RWPE2 (cell line): ENCODE results near the gene FRMD6.

ENCODE experiments used
- ATAC-seq: fragments of 200-7000 bp; cut with Tn5 transposase; 3 replicates; pipeline ENCODE4 v1.9.1; 2021; ENCODE audit warnings: low read depth
- DNase-seq: peaks from one replicate; pipeline ENCODE4 v3.0.0-alpha.2; 2020; ENCODE audit warnings: low spot score
- H3K27ac ChIP-seq: fragments of 450-650 bp; 2 replicates; pipeline ENCODE4 v1.5.1; 2017; ENCODE audit warnings: mild to moderate bottlenecking; ENCODE audit not compliant: poor library complexity, severe bottlenecking
- H3K27me3 ChIP-seq: fragments of 250-450 bp; sonication (Bioruptor Pico); 2 replicates; pipeline ENCODE4 v1.5.1; 2021; ENCODE audit warnings: mild to moderate bottlenecking, moderate library complexity; ENCODE audit not compliant: insufficient read depth, poor library complexity, severe bottlenecking
- H3K36me3 ChIP-seq: fragments of 250-450 bp; sonication (Bioruptor Pico); 2 replicates; pipeline ENCODE4 v1.5.1; 2020; ENCODE audit warnings: low read depth, mild to moderate bottlenecking, moderate library complexity
- H3K4me1 ChIP-seq: fragments of 250-450 bp; sonication (Bioruptor Pico); 2 replicates; pipeline ENCODE4 v1.5.1; 2021; ENCODE audit warnings: mild to moderate bottlenecking, moderate library complexity; ENCODE audit not compliant: insufficient read depth, poor library complexity, severe bottlenecking
- H3K4me3 ChIP-seq: fragments of 250-450 bp; sonication (Bioruptor Pico); 2 replicates; pipeline ENCODE4 v1.5.1; 2021; ENCODE audit warnings: mild to moderate bottlenecking, moderate library complexity; ENCODE audit not compliant: severe bottlenecking
- H3K9me3 ChIP-seq: fragments of 250-450 bp; sonication (Bioruptor Pico); 2 replicates; pipeline ENCODE4 v1.5.1; 2021; ENCODE audit warnings: mild to moderate bottlenecking, moderate library complexity; ENCODE audit not compliant: severe bottlenecking
- CTCF ChIP-seq: fragments of 450-650 bp; IDR thresholded peaks from one replicate; pipeline ENCODE4 v1.5.1; 2017; ENCODE audit warnings: mild to moderate bottlenecking, moderate library complexity; ENCODE audit not compliant: poor library complexity, severe bottlenecking

FRMD6 gene

DNA sequence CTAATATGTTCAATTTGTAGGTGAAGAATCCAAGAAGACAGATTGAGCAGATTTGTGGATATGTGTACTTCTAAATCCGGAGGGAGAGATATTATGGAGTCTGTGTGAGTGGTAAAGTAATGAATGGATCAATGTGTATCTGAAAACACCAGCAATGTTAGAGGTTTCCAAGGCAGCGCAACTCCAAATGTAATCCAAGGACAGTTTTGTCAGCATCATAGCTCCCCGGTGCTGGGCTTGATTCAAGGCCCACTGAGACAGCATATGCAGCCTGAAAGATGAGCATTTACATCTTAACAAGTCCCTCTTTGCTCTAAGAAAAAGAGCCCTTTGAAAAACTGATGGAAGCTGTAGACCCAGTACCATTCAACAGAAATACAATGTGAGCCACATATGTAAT is 38.3 kb upstream of the FRMD6 start:
- ATAC-seq (no peak), DNase-seq (no peak)
- H3K9me3 ChIP-seq = no peaks in the 10 kb centered on the region
- no peaks in the 10 kb centered on the region for H3K27me3 ChIP-seq
- TF ChIP-seq CTCF = no peak
- H3K36me3 ChIP-seq = peaks cover 8% of the 10 kb centered on the region; the same call in 1 of the 2 replicates
- H3K27ac ChIP-seq = no peak overlapping the region
- no peak overlapping the region for H3K4me3 ChIP-seq
- peaks cover 21% of the 10 kb centered on the region for H3K4me1 ChIP-seq

GRCh38 chr14:51614707-51615106 is 37.0 kb upstream of the FRMD6 start:
- H3K9me3 ChIP-seq = no peaks in the 10 kb centered on the region
- no peak for DNase-seq
- H3K4me3 ChIP-seq = no peak overlapping the region
- peak overlapping the region; percentile 2 for H3K27ac ChIP-seq
- peaks cover 21% of the 10 kb centered on the region for H3K4me1 ChIP-seq
- peaks cover 8% of the 10 kb centered on the region; the same call in 1 of the 2 replicates for H3K36me3 ChIP-seq
- TF ChIP-seq CTCF = no peak
- no peaks in the 10 kb centered on the region for H3K27me3 ChIP-seq
- ATAC-seq = no peak

- no peaks in the 10 kb centered on the region for H3K27me3 ChIP-seq
- no peak for TF ChIP-seq CTCF
- peaks cover 21% of the 10 kb centered on the region for H3K4me1 ChIP-seq
- no peaks in the 10 kb centered on the region for H3K9me3 ChIP-seq
- H3K4me3 ChIP-seq = no peak overlapping the region
- peaks cover 20% of the 10 kb centered on the region for H3K36me3 ChIP-seq
- ATAC-seq (peak; percentile 26; the same call in 1 of the 3 replicates), DNase-seq (no peak)
- H3K27ac ChIP-seq = peak overlapping the region; percentile 51
Observed at GRCh38 chr14:51616256-51616655, 35.5 kb upstream of the FRMD6 start.

DNA sequence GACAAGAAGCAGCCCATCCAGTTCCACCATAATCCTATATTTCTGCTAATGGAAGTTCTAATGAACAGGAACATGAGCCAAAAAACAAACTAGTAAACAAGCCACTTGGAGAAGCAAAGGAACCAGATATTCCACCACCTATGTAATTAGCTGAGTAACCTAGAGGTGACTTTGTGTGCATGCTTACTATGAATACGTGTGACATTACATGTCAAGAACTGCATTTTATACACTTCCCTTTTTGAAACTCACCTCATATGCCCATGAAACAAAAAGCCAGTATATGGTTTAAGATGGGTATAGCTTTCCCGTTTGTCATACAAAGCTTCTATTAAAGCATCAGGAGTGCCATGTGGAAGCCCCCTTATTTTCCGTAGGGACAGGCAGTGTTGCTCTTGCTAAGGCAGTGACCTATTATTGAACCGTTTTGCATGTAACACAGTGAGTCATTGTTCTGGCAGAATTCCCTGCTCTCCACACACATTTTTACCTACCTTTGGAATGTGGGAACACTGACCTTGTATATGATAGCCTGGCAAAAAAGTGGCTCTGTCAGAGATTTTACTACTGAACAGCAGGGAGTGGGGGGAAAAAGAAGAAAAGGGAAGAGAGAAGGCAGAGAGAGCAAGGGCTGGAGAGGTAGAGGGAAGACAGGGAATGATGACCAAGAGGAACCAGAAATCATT is 34.8 kb upstream of the FRMD6 start:
- peak; percentile 93 for ATAC-seq

More for the DNA sequence above, 34.8 kb upstream of the FRMD6 start:
- Histone ChIP-seq H3K4me1 (peaks cover 21% of the 10 kb centered on the region), H3K27ac (peak overlapping the region; percentile 51), H3K27me3 (no peaks in the 10 kb centered on the region), H3K4me3 (no peak overlapping the region), H3K9me3 (no peaks in the 10 kb centered on the region), H3K36me3 (peaks cover 26% of the 10 kb centered on the region)
- no peak for DNase-seq
- TF ChIP-seq CTCF = no peak
